BLaER1 treated with 17β-estradiol and CSF1 and Interleukin-3, amounts not matched to agents 10 nM and 100 nM (cell line): ENCODE measurements around the gene KIF5C.

ENCODE experiments used
- H3K27ac ChIP-seq, 11 experiments: shearing (Covaris generic); formaldehyde crosslinking; 2 replicates each; pipeline ENCODE4 v1.8.1; 2022
- H3K27me3 ChIP-seq, 11 experiments: shearing (Covaris generic); formaldehyde crosslinking; 2 replicates each; pipeline ENCODE4 v1.8.1; 2022
- H3K36me3 ChIP-seq, 11 experiments: shearing (Covaris generic); formaldehyde crosslinking; 2 replicates each; pipeline ENCODE4 v1.8.1; 2022
- H3K4me1 ChIP-seq, 10 experiments: shearing (Covaris generic); formaldehyde crosslinking; 2 replicates each; pipeline ENCODE4 v1.8.1; 2022
- H3K4me2 ChIP-seq, 11 experiments: shearing (Covaris generic); formaldehyde crosslinking; 2 replicates each; pipeline ENCODE4 v1.8.1; 2022
- H3K4me3 ChIP-seq, 10 experiments: shearing (Covaris generic); formaldehyde crosslinking; 2 replicates each; pipeline ENCODE4 v1.8.1; 2022
- H3K9ac ChIP-seq, 11 experiments: shearing (Covaris generic); formaldehyde crosslinking; 2 replicates each; pipeline ENCODE4 v1.8.1; 2022
- H3K9me3 ChIP-seq, 11 experiments: shearing (Covaris generic); formaldehyde crosslinking; replicated peaks in 1 of 11; 2 replicates each; pipeline ENCODE4 v1.8.1; 2022
- H4K20me1 ChIP-seq, 11 experiments: shearing (Covaris generic); formaldehyde crosslinking; 2 replicates each; pipeline ENCODE4 v1.8.1; 2022
- Cebpa-rat ChIP-seq, 11 experiments: shearing (Covaris generic); IDR thresholded peaks; 2 replicates each; pipeline ENCODE4 v1.8.1; 2022

Gene KIF5C

DNA sequence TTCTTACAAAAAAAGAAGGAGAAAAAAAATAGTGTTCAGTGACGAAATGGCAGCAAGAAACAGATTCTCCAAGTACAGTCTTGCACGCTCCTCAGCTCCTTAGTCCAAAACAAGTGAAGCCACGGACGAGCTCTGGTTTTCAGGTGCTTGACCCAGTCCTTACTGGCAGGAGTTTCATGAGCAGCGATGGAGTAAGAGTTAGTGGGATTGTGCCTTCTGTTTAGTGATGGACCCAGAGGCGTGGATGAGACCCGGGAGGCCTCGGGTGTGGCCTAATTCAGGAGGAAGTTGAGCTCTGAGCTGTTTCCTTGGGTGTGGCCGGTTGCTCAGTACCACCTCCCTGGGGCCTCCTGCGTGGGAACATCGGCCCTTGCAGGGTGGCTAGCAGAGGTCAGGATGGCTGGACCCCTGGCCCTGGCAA, 52.0 kb downstream of the KIF5C start:
- H3K27ac ChIP-seq: peak overlapping the region in 4 of 11 experiments; percentile 15 to 57 (median 31); a peak in 6 of 22 replicates
- no peak overlapping the region for H3K9ac ChIP-seq
- no peak overlapping the region for H3K4me3 ChIP-seq
- no peaks in the 10 kb centered on the region for H3K27me3 ChIP-seq
- peaks cover 0 to 17% (median 9%) of the 10 kb centered on the region in 10 experiments; a peak in 10 of 20 replicates for H3K4me1 ChIP-seq
- H4K20me1 ChIP-seq: no peaks in the 10 kb centered on the region
- peaks cover 0 to 12% (median 0%) of the 10 kb centered on the region in 11 experiments; a peak in 5 of 22 replicates for H3K9me3 ChIP-seq
- peaks cover 0 to 9% (median 0%) of the 10 kb centered on the region in 11 experiments; a peak in 3 of 22 replicates for H3K36me3 ChIP-seq
- H3K4me2 ChIP-seq: peak overlapping the region in 7 of 11 experiments; percentile 12 to 65 (median 44); a peak in 12 of 22 replicates
- TF ChIP-seq Cebpa-rat (IDR thresholded peaks at IDR 0.05): no peak

DNA sequence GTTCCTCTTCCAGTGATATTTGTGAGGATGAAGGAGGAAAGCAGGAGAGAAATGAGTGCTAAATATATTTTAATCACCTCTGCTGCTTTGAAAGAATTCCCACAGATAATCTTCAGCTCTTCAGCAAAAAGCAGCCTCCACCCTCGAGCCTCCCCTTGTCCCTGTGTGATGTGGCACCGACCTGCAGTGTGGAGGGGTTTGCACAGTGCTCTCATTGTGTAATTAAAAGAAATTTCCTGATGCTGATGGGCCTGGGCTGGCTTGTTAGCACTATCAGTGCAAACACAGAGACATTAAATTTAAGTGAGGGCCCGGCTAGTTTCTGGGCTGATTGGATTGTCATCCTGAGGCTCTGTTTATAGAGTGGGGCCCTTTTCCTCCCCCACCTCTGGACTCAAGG, 53.4 kb downstream of the KIF5C start:
- TF ChIP-seq Cebpa-rat (IDR thresholded peaks at IDR 0.05): no peak
- no peak overlapping the region for H3K9ac ChIP-seq
- peaks cover 0 to 9% (median 0%) of the 10 kb centered on the region in 11 experiments; a peak in 2 of 22 replicates for H3K36me3 ChIP-seq
- H3K9me3 ChIP-seq: peaks cover 0 to 12% (median 0%) of the 10 kb centered on the region in 11 experiments; a peak in 5 of 22 replicates
- no peak overlapping the region for H3K4me3 ChIP-seq
- no peak overlapping the region for H3K27ac ChIP-seq
- H3K4me1 ChIP-seq: peaks cover 0 to 21% (median 10%) of the 10 kb centered on the region in 10 experiments; a peak in 10 of 20 replicates
- H3K27me3 ChIP-seq: no peaks in the 10 kb centered on the region
- H3K4me2 ChIP-seq: no peak overlapping the region
- H4K20me1 ChIP-seq: no peaks in the 10 kb centered on the region

DNA sequence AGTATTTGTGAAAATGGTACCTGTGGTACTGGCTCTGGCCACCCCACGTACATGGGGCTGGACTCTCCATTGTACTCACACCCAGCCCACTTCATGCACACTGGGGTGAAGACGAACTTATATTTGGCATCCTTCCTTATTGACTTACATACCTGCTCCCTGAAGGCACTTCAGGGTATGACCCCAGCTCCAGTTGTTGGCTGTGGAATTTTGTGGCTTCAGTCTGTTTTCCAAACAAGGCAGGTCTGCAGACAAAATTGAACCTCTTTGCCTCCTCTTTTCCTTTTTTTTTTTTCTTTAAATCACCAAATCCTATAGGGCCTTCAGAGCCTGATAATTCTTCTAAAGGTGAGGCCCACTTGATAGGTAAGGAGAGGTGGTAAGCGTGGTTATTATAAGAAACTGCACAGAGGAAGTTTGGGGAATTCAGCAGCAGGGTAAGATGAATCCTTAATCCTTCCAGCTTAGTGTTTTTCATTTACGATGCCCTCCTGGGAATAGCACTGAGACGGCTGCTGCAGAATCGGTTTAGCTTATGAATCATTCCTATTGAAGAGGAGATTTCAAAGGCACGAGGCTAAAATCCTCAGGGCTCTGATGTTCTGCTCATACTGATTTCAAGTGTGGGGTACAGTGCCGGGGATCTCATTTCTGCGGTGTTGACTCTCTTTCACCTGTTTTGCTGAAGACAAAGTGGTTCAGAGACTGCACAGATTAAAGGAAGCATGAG, 55.2 kb downstream of the KIF5C start:
- H3K27ac ChIP-seq: no peak overlapping the region
- no peak overlapping the region for H3K9ac ChIP-seq
- H3K27me3 ChIP-seq: no peaks in the 10 kb centered on the region
- peaks cover 0 to 9% (median 0%) of the 10 kb centered on the region in 11 experiments; a peak in 2 of 22 replicates for H3K36me3 ChIP-seq
- no peak for TF ChIP-seq Cebpa-rat (IDR thresholded peaks at IDR 0.05)
- H3K4me2 ChIP-seq: no peak overlapping the region
- no peaks in the 10 kb centered on the region for H4K20me1 ChIP-seq
- no peak overlapping the region for H3K4me3 ChIP-seq
- peaks cover 0 to 12% (median 0%) of the 10 kb centered on the region in 11 experiments; a peak in 5 of 22 replicates for H3K9me3 ChIP-seq
- peaks cover 0 to 21% (median 10%) of the 10 kb centered on the region in 10 experiments; a peak in 10 of 20 replicates for H3K4me1 ChIP-seq

DNA sequence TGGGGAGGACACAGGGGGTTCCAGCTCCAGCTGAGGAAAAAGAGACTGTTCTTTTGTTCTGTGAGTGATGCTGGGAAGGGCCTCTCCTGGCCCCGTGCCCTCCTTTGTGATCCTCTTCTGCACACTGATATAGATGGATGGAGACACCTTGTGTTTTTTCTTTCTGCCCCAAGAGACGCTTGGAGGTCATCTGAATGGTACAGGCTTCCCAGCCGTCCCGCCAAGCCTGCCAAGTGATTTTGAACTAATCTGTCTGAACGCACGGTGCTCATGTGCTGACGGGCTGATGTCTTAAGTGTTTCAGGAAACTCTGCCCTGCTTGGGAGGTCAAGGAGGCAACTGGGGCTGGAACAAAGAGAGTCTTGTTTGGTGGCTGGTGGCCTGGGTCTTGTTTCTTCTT, 57.5 kb downstream of the KIF5C start:
- H3K4me2 ChIP-seq: no peak overlapping the region
- H3K9me3 ChIP-seq: no peaks in the 10 kb centered on the region
- H3K9ac ChIP-seq: no peak overlapping the region
- H3K4me1 ChIP-seq: peaks cover 0 to 6% (median 0%) of the 10 kb centered on the region in 10 experiments; a peak in 6 of 20 replicates
- H3K36me3 ChIP-seq: 0 out of 22 replicates have a peak, but pooled peaks cover 0 to 3% (median 0%) of the 10 kb centered on the region in 11 experiments
- no peaks in the 10 kb centered on the region for H3K27me3 ChIP-seq
- TF ChIP-seq Cebpa-rat (IDR thresholded peaks at IDR 0.05): no peak
- no peak overlapping the region for H3K27ac ChIP-seq
- no peak overlapping the region for H3K4me3 ChIP-seq
- H4K20me1 ChIP-seq: no peaks in the 10 kb centered on the region

GRCh38 chr2:148933456-148933855, 58.4 kb downstream of the KIF5C start:
- Histone ChIP-seq H3K27me3 (no peaks in the 10 kb centered on the region), H3K4me2 (no peak overlapping the region)

GRCh38 chr2:148935791-148936190, 60.8 kb downstream of the KIF5C start:
- Histone ChIP-seq H3K36me3 (no peaks in the 10 kb centered on the region; a peak in 1 of 22 replicates), H4K20me1 (no peaks in the 10 kb centered on the region), H3K9ac (no peak overlapping the region), H3K4me3 (no peak overlapping the region), H3K27ac (no peak overlapping the region), H3K27me3 (no peaks in the 10 kb centered on the region), H3K4me2 (no peak overlapping the region), H3K4me1 (peaks cover 0 to 4% (median 0%) of the 10 kb centered on the region in 10 experiments; a peak in 1 of 20 replicates), H3K9me3 (no peaks in the 10 kb centered on the region)
- no peak for TF ChIP-seq Cebpa-rat (IDR thresholded peaks at IDR 0.05)

More at GRCh38 chr2:148933456-148933855, 58.4 kb downstream of the KIF5C start:
- H4K20me1 ChIP-seq: no peaks in the 10 kb centered on the region
- no peaks in the 10 kb centered on the region for H3K9me3 ChIP-seq
- H3K36me3 ChIP-seq: peaks cover 0 to 3% (median 0%) of the 10 kb centered on the region in 11 experiments; a peak in 1 of 22 replicates
- no peak overlapping the region for H3K9ac ChIP-seq
- TF ChIP-seq Cebpa-rat (IDR thresholded peaks at IDR 0.05): no peak
- no peak overlapping the region for H3K4me3 ChIP-seq
- no peak overlapping the region for H3K27ac ChIP-seq
- peaks cover 0 to 4% (median 0%) of the 10 kb centered on the region in 10 experiments; a peak in 1 of 20 replicates for H3K4me1 ChIP-seq

DNA sequence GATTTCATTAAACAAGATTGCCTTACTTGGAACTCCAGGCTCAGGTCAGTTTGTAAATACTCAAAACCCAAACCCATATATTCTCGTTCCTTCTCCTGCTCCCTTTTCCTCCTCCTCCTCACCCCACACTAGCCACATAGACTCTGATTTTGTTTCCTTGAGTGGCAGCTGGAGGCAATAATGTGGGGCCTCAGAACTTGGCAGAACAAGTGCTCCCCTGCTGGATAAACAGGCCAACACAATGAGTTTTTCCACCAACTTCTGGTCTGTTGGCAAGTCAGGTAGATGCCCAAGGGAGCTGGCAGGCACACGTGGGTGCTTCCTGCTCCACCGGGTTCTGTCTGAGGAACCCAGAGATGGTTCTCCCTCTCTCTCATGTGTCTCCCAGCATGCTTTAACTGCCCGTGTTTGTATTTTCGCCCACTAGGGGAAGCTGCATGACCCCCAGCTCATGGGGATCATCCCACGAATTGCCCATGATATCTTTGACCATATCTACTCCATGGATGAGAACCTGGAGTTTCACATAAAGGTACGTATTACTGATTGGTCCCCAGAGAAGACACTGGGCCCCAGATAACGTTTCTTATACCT, 61.9 kb downstream of the KIF5C start:
- H3K27me3 ChIP-seq: no peaks in the 10 kb centered on the region
- no peak overlapping the region for H3K4me3 ChIP-seq
- TF ChIP-seq Cebpa-rat (IDR thresholded peaks at IDR 0.05): no peak
- H3K9ac ChIP-seq: no peak overlapping the region
- peaks cover 0 to 4% (median 0%) of the 10 kb centered on the region in 10 experiments; a peak in 1 of 20 replicates for H3K4me1 ChIP-seq
- no peaks in the 10 kb centered on the region for H3K9me3 ChIP-seq
- no peaks in the 10 kb centered on the region; a peak in 1 of 22 replicates for H3K36me3 ChIP-seq
- H4K20me1 ChIP-seq: no peaks in the 10 kb centered on the region
- H3K4me2 ChIP-seq: no peak overlapping the region
- H3K27ac ChIP-seq: no peak overlapping the region

DNA sequence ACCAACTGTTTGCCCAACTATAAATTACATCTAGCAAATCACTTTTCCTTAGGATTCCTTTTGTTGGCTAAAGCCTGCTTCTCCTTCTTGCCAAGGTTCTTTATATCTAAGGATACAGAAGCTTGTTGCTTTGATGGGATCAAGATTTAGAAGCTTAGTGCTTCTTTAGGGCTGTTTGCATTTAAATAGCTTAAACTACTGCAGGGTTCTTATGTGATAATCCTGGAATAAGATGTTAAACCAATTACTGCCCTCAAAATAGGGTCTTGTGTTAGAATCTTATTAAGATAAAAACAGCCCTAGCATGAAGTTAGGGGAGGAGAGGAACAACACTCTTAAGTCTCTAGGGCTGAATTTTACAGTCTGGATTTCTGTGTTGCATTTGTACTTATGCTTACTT, 64.2 kb downstream of the KIF5C start:
- H3K9me3 ChIP-seq: no peaks in the 10 kb centered on the region
- no peak overlapping the region for H3K4me2 ChIP-seq
- TF ChIP-seq Cebpa-rat (IDR thresholded peaks at IDR 0.05): no peak
- H3K27me3 ChIP-seq: no peaks in the 10 kb centered on the region
- no peaks in the 10 kb centered on the region for H4K20me1 ChIP-seq
- no peak overlapping the region for H3K9ac ChIP-seq
- H3K4me1 ChIP-seq: no peaks in the 10 kb centered on the region
- no peak overlapping the region for H3K4me3 ChIP-seq
- H3K36me3 ChIP-seq: peaks cover 0 to 3% (median 0%) of the 10 kb centered on the region in 11 experiments; a peak in 2 of 22 replicates
- H3K27ac ChIP-seq: no peak overlapping the region

DNA sequence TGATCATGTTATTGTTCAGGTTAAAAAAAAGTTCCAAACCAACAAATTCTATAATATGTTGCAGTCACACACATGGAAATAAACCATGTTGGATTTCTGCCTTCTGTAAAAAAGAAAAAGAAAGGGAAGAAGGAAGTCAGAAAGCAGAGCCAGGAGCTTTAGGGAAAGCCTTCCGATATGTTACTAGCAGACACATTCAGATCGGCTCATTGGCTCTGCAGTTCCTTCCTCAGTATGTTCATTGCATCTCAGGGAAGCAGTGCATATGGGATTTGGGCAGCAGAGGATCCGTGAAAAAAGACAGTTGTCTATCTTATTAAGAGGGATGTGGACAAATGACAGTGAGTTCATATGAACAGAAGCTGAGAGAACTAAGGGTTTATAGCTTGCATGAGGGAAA, 68.1 kb downstream of the KIF5C start:
- H4K20me1 ChIP-seq: no peaks in the 10 kb centered on the region
- H3K27ac ChIP-seq: no peak overlapping the region
- H3K9ac ChIP-seq: no peak overlapping the region
- H3K4me2 ChIP-seq: no peak overlapping the region
- no peak for TF ChIP-seq Cebpa-rat (IDR thresholded peaks at IDR 0.05)
- no peaks in the 10 kb centered on the region for H3K27me3 ChIP-seq
- no peak overlapping the region for H3K4me3 ChIP-seq
- peaks cover 5 to 8% (median 6%) of the 10 kb centered on the region in 11 experiments; a peak in 14 of 22 replicates for H3K9me3 ChIP-seq
- peaks cover 0 to 7% (median 0%) of the 10 kb centered on the region in 11 experiments; a peak in 3 of 22 replicates for H3K36me3 ChIP-seq
- 0 out of 20 replicates have a peak, but pooled peaks cover 0 to 1% (median 0%) of the 10 kb centered on the region in 10 experiments for H3K4me1 ChIP-seq
